ENCODE results near the gene FUS. TPM values are rescaled to one million over a fixed set of nuclear protein-coding genes. Genes with fewer than 3 reads are reported as not detected.
A peak's percentile ranks its signal among the peaks of the same experiment; 100 is the strongest.

Gene FUS
- total and polyA plus RNA-seq, 2 of the 13 experiments (the other 11 are each of a cell fraction or from before 2014, with no cell fraction given), result 68.1 to 168 TPM

DNA sequence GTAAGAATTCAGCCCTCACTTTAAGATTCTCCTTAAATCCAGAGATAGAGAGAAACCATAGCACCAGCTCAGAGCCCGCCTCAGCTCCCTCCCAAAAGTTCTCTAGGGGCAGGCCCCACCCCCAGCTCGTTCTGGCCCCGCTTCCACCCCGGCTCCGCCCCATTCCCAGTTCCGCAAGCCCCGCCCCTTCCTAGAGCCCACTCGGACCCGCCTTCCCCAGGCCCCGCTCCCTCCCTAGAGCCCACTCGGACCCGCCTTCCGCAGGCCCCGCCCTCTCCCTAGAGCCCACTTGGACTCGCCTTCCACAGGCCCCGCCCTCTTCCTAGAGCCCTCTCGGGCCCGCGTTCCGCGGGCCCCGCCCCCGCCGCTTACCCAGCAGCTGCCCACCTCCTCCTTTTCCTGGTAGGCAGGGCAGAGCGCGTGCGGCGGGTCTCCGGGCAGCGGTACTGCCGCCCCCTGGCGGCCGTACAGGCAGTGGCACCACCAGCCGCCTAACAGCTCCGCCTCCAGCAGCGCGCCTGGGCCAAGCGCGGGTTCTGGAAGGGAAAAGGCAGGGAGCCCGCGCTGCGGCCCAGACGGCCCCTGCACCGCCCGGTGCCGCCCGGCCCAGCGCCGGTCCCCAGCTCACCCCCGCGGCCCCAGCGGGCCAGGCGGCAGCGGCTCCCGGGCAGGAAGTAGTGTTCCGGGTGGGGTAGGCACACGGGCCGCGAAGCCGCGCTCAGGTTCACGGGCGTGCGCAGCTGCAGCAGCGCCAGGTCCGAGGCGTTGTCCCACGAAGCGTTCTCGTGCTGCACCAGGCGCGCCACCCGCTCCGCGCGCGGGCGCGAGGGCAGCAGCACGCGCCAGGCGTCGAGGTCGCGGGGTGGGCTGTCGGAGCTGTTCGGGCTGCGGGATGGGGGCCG is 37.6 kb upstream of the FUS start (continued):
- peak; percentile 71; the same call in 1 of the 2 replicates for TF ChIP-seq ZNF614 (CRISPR knock-in tag; IDR thresholded peaks at IDR 0.05; ENCODE audit: borderline replicate concordance)
- TF ChIP-seq ZNF331 (CRISPR knock-in tag; IDR thresholded peaks at IDR 0.05), result peak; percentile 73; the same call in 1 of the 2 replicates
- TF ChIP-seq, protein P1, sequence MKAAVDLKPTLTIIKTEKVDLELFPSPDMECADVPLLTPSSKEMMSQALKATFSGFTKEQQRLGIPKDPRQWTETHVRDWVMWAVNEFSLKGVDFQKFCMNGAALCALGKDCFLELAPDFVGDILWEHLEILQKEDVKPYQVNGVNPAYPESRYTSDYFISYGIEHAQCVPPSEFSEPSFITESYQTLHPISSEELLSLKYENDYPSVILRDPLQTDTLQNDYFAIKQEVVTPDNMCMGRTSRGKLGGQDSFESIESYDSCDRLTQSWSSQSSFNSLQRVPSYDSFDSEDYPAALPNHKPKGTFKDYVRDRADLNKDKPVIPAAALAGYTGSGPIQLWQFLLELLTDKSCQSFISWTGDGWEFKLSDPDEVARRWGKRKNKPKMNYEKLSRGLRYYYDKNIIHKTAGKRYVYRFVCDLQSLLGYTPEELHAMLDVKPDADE (CRISPR knock-in tag; IDR thresholded peaks at IDR 0.05), result no peak
- no peak for TF ChIP-seq PAWR (CRISPR knock-in tag; IDR thresholded peaks at IDR 0.05; ENCODE audit: borderline replicate concordance)
- TF ChIP-seq ZBTB7A (CRISPR knock-in tag; IDR thresholded peaks at IDR 0.05), result no peak
- peak; percentile 95 for TF ChIP-seq BORCS8-MEF2B (CRISPR knock-in tag; IDR thresholded peaks at IDR 0.05)
- peak; percentile 75; the same call in 1 of the 2 replicates for TF ChIP-seq ZSCAN25 (CRISPR knock-in tag; IDR thresholded peaks at IDR 0.05)
- peak; percentile 67; the same call in 1 of the 2 replicates for TF ChIP-seq RBFOX2 (IDR thresholded peaks at IDR 0.05; ENCODE audit: low read depth, low read length)
- TF ChIP-seq HOXA3 (CRISPR knock-in tag; IDR thresholded peaks at IDR 0.05), result peak; percentile 72; the same call in 1 of the 2 replicates
- peak; percentile 86 for TF ChIP-seq TFDP1 (CRISPR knock-in tag; IDR thresholded peaks at IDR 0.05; ENCODE audit: borderline replicate concordance)
- peak; percentile 92 for TF ChIP-seq MAZ (IDR thresholded peaks at IDR 0.05; ENCODE audit: borderline replicate concordance, low read depth, low read length)
- TF ChIP-seq MAZ (CRISPR knock-in tag; IDR thresholded peaks at IDR 0.05; ENCODE audit: low read depth), result peak; percentile 96
- TF ChIP-seq KAT7 (CRISPR knock-in tag; IDR thresholded peaks at IDR 0.05; ENCODE audit: borderline replicate concordance), result peak; percentile 64; the same call in 1 of the 2 replicates
- TF ChIP-seq TCF7L2 (IDR thresholded peaks at IDR 0.05; ENCODE audit: low read depth, low read length), result no peak
- 0 out of 2 replicates have a peak, but pooled peaks have one; percentile 46 for TF ChIP-seq ZNF12 (CRISPR knock-in tag; IDR thresholded peaks at IDR 0.05)
- TF ChIP-seq TP53 (CRISPR knock-in tag; conservative IDR thresholded peaks at IDR 0.05), result 0 out of 2 replicates have a peak, but pooled peaks have one; percentile 19
- no peak for TF ChIP-seq EZH2 (conservative IDR thresholded peaks at IDR 0.05; ENCODE audit: low read depth, low read length)
- no peak for TF ChIP-seq PAF1 (CRISPR knock-in tag; IDR thresholded peaks at IDR 0.05)
- no peak for TF ChIP-seq SMYD3 (CRISPR knock-in tag; IDR thresholded peaks at IDR 0.05)
- TF ChIP-seq SP140L (CRISPR knock-in tag; IDR thresholded peaks at IDR 0.05; ENCODE audit: borderline replicate concordance), result peak; percentile 28; the same call in 1 of the 2 replicates
- no peak for TF ChIP-seq SSRP1 (CRISPR knock-in tag; IDR thresholded peaks at IDR 0.05)
- peak; percentile 52 for TF ChIP-seq ZNF777 (CRISPR knock-in tag; IDR thresholded peaks at IDR 0.05)
- TF ChIP-seq, protein P2, sequence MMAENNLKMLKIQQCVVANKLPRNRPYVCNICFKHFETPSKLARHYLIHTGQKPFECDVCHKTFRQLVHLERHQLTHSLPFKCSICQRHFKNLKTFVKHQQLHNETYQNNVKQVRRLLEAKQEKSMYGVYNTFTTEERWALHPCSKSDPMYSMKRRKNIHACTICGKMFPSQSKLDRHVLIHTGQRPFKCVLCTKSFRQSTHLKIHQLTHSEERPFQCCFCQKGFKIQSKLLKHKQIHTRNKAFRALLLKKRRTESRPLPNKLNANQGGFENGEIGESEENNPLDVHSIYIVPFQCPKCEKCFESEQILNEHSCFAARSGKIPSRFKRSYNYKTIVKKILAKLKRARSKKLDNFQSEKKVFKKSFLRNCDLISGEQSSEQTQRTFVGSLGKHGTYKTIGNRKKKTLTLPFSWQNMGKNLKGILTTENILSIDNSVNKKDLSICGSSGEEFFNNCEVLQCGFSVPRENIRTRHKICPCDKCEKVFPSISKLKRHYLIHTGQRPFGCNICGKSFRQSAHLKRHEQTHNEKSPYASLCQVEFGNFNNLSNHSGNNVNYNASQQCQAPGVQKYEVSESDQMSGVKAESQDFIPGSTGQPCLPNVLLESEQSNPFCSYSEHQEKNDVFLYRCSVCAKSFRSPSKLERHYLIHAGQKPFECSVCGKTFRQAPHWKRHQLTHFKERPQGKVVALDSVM (CRISPR knock-in tag; IDR thresholded peaks at IDR 0.05), result peak; percentile 65; the same call in 1 of the 2 replicates
- TF ChIP-seq ZNF280B (CRISPR knock-in tag; IDR thresholded peaks at IDR 0.05; ENCODE audit: borderline replicate concordance), result no peak

All from HepG2 (cell line).